ENCODE results near the gene LCNL1. TPM values are rescaled to one million over a fixed set of nuclear protein-coding genes. Genes with fewer than 3 reads are reported as not detected.

LCNL1 gene
- polyA plus RNA-seq, 1 donor (not counting 4 experiments of a cell fraction or from before 2014, with no cell fraction given): not detected

DNA sequence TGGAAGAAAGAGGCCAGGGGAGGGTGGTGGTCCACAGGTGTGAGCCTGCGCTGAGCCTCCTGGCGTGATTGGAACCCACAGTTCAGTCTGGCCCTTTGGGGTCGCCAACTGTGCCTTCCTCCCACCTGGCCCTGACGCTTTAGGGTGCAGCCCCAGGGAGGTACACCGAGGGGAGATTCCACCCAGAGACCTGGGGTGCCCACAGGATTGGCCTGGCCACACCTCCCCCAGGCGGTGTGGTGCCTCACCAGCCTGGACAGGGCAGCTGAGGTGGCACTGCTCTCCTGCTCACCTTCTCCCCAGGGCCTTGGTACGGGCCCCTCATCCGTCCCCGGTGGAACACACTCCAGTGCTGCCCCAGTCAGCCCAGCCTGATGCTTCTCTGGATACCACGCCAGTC, 14.6 kb downstream of the LCNL1 start:
- H3K9me3 ChIP-seq (ENCODE audit: control insufficient read depth, low read depth, low read length): no peaks in the 10 kb centered on the region
- no peak overlapping the region for H3K27ac ChIP-seq (ENCODE audit: control insufficient read depth, insufficient read depth, low read length)
- H3K4me3 ChIP-seq (ENCODE audit: control insufficient read depth in 2 of 3, extremely low read depth in 1 of 3, insufficient read depth in 2 of 3, low read depth in 1 of 3, low read length in 3 of 3): no peak overlapping the region
- no peak overlapping the region for H3K9ac ChIP-seq (ENCODE audit: control insufficient read depth, extremely low read depth, insufficient read depth, low read length)
- FAIRE-seq: no peak
- peaks cover 0 to 10% of the 10 kb centered on the region in 2 experiments for H3K36me3 ChIP-seq (ENCODE audit: control insufficient read depth in 2 of 2, extremely low read depth in 1 of 2, insufficient read depth in 2 of 2, low read length in 2 of 2)
- H2AFZ ChIP-seq (ENCODE audit: control insufficient read depth, low read length): no peak overlapping the region
- H3K9me1 ChIP-seq (ENCODE audit: control insufficient read depth, extremely low read depth, insufficient read depth, low read length): no peaks in the 10 kb centered on the region
- dilution Hi-C loops (cut with MboI; ENCODE audit: extremely low pct_ligation_motif_present, low sequenced_read_pairs): no loop called here
- H3K4me1 ChIP-seq (ENCODE audit: control insufficient read depth, extremely low read depth, insufficient read depth, low read length): peaks cover 49% of the 10 kb centered on the region
- no peaks in the 10 kb centered on the region for H3K79me2 ChIP-seq (ENCODE audit: control insufficient read depth, insufficient read depth, low read length)
- peaks cover 3% of the 10 kb centered on the region for H4K20me1 ChIP-seq (ENCODE audit: control insufficient read depth, extremely low read depth, insufficient read depth, low read length)
- no peak for DNase-seq (ENCODE audit: low read depth, low spot score)
- TF ChIP-seq, protein P1, sequence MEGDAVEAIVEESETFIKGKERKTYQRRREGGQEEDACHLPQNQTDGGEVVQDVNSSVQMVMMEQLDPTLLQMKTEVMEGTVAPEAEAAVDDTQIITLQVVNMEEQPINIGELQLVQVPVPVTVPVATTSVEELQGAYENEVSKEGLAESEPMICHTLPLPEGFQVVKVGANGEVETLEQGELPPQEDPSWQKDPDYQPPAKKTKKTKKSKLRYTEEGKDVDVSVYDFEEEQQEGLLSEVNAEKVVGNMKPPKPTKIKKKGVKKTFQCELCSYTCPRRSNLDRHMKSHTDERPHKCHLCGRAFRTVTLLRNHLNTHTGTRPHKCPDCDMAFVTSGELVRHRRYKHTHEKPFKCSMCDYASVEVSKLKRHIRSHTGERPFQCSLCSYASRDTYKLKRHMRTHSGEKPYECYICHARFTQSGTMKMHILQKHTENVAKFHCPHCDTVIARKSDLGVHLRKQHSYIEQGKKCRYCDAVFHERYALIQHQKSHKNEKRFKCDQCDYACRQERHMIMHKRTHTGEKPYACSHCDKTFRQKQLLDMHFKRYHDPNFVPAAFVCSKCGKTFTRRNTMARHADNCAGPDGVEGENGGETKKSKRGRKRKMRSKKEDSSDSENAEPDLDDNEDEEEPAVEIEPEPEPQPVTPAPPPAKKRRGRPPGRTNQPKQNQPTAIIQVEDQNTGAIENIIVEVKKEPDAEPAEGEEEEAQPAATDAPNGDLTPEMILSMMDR (optimal IDR thresholded peaks at IDR 0.05 in 1 of 3, IDR thresholded peaks at IDR 0.05 in 1 of 3, conservative IDR thresholded peaks at IDR 0.05 in 1 of 3; ENCODE audit: extremely low read depth in 1 of 3, insufficient read depth in 2 of 3, low read length in 3 of 3): no peak
- no peak for TF ChIP-seq EZH2 (IDR thresholded peaks at IDR 0.05; ENCODE audit: low read length)
- H3K4me2 ChIP-seq (ENCODE audit: control insufficient read depth, extremely low read depth, insufficient read depth, low read depth, low read length): no peak overlapping the region
- no peaks in the 10 kb centered on the region for H3K27me3 ChIP-seq (ENCODE audit: control insufficient read depth, extremely low read depth, insufficient read depth, low read length)

DNA sequence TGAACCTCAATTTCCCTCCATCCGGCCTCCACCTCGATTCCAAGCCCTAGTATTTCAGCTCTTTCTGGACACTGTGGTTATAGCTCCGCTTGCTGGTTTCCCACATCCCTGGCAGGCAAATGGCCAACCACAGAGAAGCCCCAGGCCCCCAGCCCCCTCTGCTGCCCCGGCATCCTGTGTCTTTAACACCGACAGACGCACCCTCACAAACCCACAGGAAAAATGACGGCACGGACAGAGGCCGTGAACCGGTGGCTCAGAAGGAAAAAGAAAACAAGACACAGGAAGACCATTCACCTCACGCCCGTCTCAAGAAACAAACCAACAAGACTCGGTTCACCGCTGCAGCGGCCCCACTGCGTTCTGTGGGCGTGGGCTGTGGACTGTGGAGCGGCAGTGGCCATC, 15.0 kb downstream of the LCNL1 start:
- no peak overlapping the region for H3K9ac ChIP-seq (ENCODE audit: control insufficient read depth, extremely low read depth, insufficient read depth, low read length)
- FAIRE-seq: no peak
- no peak overlapping the region for H3K4me3 ChIP-seq (ENCODE audit: control insufficient read depth in 2 of 3, extremely low read depth in 1 of 3, insufficient read depth in 2 of 3, low read depth in 1 of 3, low read length in 3 of 3)
- DNase-seq (ENCODE audit: low read depth, low spot score): no peak
- no peak overlapping the region for H3K4me2 ChIP-seq (ENCODE audit: control insufficient read depth, extremely low read depth, insufficient read depth, low read depth, low read length)
- no peaks in the 10 kb centered on the region for H3K27me3 ChIP-seq (ENCODE audit: control insufficient read depth, extremely low read depth, insufficient read depth, low read length)
- dilution Hi-C loops (cut with MboI; ENCODE audit: extremely low pct_ligation_motif_present, low sequenced_read_pairs): no loop called here
- H3K4me1 ChIP-seq (ENCODE audit: control insufficient read depth, extremely low read depth, insufficient read depth, low read length): peaks cover 44% of the 10 kb centered on the region
- no peaks in the 10 kb centered on the region for H3K9me3 ChIP-seq (ENCODE audit: control insufficient read depth, low read depth, low read length)
- no peaks in the 10 kb centered on the region for H3K9me1 ChIP-seq (ENCODE audit: control insufficient read depth, extremely low read depth, insufficient read depth, low read length)
- H3K27ac ChIP-seq (ENCODE audit: control insufficient read depth, insufficient read depth, low read length): no peak overlapping the region
- no peaks in the 10 kb centered on the region for H3K79me2 ChIP-seq (ENCODE audit: control insufficient read depth, insufficient read depth, low read length)
- TF ChIP-seq, protein P1 (optimal IDR thresholded peaks at IDR 0.05 in 1 of 3, IDR thresholded peaks at IDR 0.05 in 1 of 3, conservative IDR thresholded peaks at IDR 0.05 in 1 of 3; ENCODE audit: extremely low read depth in 1 of 3, insufficient read depth in 2 of 3, low read length in 3 of 3): no peak
- no peak for TF ChIP-seq EZH2 (IDR thresholded peaks at IDR 0.05; ENCODE audit: low read length)
- H2AFZ ChIP-seq (ENCODE audit: control insufficient read depth, low read length): no peak overlapping the region
- H3K36me3 ChIP-seq (ENCODE audit: control insufficient read depth in 2 of 2, extremely low read depth in 1 of 2, insufficient read depth in 2 of 2, low read length in 2 of 2): peaks cover 0 to 10% of the 10 kb centered on the region in 2 experiments
- peaks cover 3% of the 10 kb centered on the region for H4K20me1 ChIP-seq (ENCODE audit: control insufficient read depth, extremely low read depth, insufficient read depth, low read length)
